GM21423 (cell line): ENCODE data around the gene PCED1B.
"Not testable (repeated sequence)": the region's sequence is repeated elsewhere in the genome, so short reads cannot be mapped to it uniquely, and the experiment has no call there.

ENCODE experiments used
- ATAC-seq: cut with Tn5 transposase; IDR thresholded peaks from one replicate; pipeline ENCODE4 v1.9.1; 2021; ENCODE audit warnings: mild to moderate bottlenecking, moderate library complexity; ENCODE audit not compliant: unreplicated experiment

Gene PCED1B

GRCh38 chr12:47117305-47117704 is 37.9 kb downstream of the PCED1B start:
- ATAC-seq = not testable (repeated sequence)

- no peak for ATAC-seq
Measured at GRCh38 chr12:47120736-47121135, 41.3 kb downstream of the PCED1B start.

- ATAC-seq = no peak
Measured at GRCh38 chr12:47121146-47121545, 41.7 kb downstream of the PCED1B start.

- no peak for ATAC-seq
Measured at GRCh38 chr12:47122602-47123001, 43.2 kb downstream of the PCED1B start.

- no peak for ATAC-seq
Measured at GRCh38 chr12:47123730-47124129, 44.3 kb downstream of the PCED1B start.

GRCh38 chr12:47124451-47124850 is 45.0 kb downstream of the PCED1B start:
- no peak for ATAC-seq

GRCh38 chr12:47126246-47126645 is 46.8 kb downstream of the PCED1B start:
- no peak for ATAC-seq

GRCh38 chr12:47131011-47131410 is 51.6 kb downstream of the PCED1B start:
- ATAC-seq = no peak

GRCh38 chr12:47134005-47134404 is 54.6 kb downstream of the PCED1B start:
- ATAC-seq = no peak

GRCh38 chr12:47135578-47135977 is 56.2 kb downstream of the PCED1B start:
- no peak for ATAC-seq

- ATAC-seq = no peak
Measured at GRCh38 chr12:47139000-47139681, 59.7 kb downstream of the PCED1B start.

- ATAC-seq = no peak
Measured at GRCh38 chr12:47141459-47141858, 62.0 kb downstream of the PCED1B start.

- no peak for ATAC-seq
Measured at GRCh38 chr12:47144769-47145168, 65.3 kb downstream of the PCED1B start.

- ATAC-seq = no peak
Measured at GRCh38 chr12:47145188-47145587, 65.8 kb downstream of the PCED1B start.

GRCh38 chr12:47147739-47148138 is 68.3 kb downstream of the PCED1B start:
- no peak for ATAC-seq

- no peak for ATAC-seq
Measured at GRCh38 chr12:47149146-47149545, 69.7 kb downstream of the PCED1B start.

GRCh38 chr12:47152095-47152494 is 72.7 kb downstream of the PCED1B start:
- ATAC-seq = no peak

GRCh38 chr12:47155457-47156166 is 76.2 kb downstream of the PCED1B start:
- no peak for ATAC-seq

- no peak for ATAC-seq
Measured at GRCh38 chr12:47156167-47156736, 76.8 kb downstream of the PCED1B start.

GRCh38 chr12:47158792-47159191 is 79.4 kb downstream of the PCED1B start:
- no peak for ATAC-seq

- no peak for ATAC-seq
Measured at GRCh38 chr12:47159348-47159747, 79.9 kb downstream of the PCED1B start.
